NAMALWA (cell line): Measurements from ENCODE around the gene WNT2B.

Experiments
- DNase-seq: peaks from one replicate; pipeline ENCODE4 v3.0.0-alpha.2; 2015; ENCODE audit warnings: low spot score

WNT2B gene

DNA sequence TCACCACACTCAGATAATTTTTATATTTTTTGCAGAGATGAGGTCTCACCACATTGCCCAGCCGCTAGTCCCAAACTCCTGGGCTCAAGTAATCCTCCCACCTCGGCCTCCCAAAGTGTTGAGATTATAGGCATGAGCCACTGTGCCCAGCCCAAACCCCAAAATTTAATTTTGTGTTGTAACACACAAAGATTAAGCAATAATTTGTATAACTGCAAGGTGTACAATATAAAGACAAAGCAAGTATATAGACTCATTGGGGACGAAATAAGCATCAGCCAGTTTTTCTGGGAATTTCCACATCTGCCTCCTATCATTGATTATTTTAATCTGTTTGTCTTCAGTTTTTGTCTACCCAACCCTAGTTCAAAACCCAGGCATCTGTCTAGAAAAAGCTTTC is 67.5 kb downstream of the WNT2B start:
- no peak for DNase-seq
